HCT116 (cell line): ENCODE results near the gene MED26. TPM values are rescaled to one million over a fixed set of nuclear protein-coding genes. Genes with fewer than 3 reads are reported as not detected.

Experiments
- ATAC-seq: fragments of 200-7000 bp; cut with Tn5 transposase; 2 replicates; pipeline ENCODE4 v1.9.1; 2020; ENCODE audit warnings: mild to moderate bottlenecking, moderate library complexity
- BruUV-seq: library from RNA; stranded (reverse); fragments of 400-500 nt; replicated peaks from 2 replicates; lab custom pipeline; 2021; lab: Mats Ljungman, UMichigan
- CTCF ChIA-PET: fragments of 300-600 bp; sonication (Branson Sonifier 250); formaldehyde crosslinking; loops from one replicate; lab custom pipeline; 2021; ENCODE audit warnings: antibody characterized with exemption; lab: Charles Lee
- POLR2A ChIA-PET: fragments of 300-600, 350-600 bp; sonication (Branson Sonifier 250); formaldehyde crosslinking; loops from one replicate; lab custom pipeline; 2021; ENCODE audit warnings: antibody characterized with exemption; lab: Charles Lee
- RAD21 ChIA-PET, 2 experiments: fragments of 300-600 bp; sonication (Branson Sonifier 250); formaldehyde crosslinking; loops; one replicate each; lab custom pipeline; 2023; ENCODE audit warnings: low total read pairs in 2 of 2; ENCODE audit not compliant: uncharacterized antibody in 2 of 2, unreplicated experiment in 2 of 2, low non-redundant PET in 1 of 2; lab: Charles Lee
- DNase-seq: peaks from one replicate; pipeline ENCODE4 v3.0.0-alpha.2; 2010; ENCODE audit warnings: low read depth, low spot score
- H2AFZ ChIP-seq: fragments of 200-600 bp; shearing (Covaris generic), sonication (generic); 2 replicates; pipeline ENCODE4 v1.6.1; 2017; ENCODE audit warnings: low read depth, mixed run types, mixed read lengths, antibody characterized with exemption, low read length; ENCODE audit not compliant: poor library complexity, severe bottlenecking
- H3K27ac ChIP-seq: 2 replicates; pipeline ENCODE4 v1.5.1; 2012; ENCODE audit warnings: low read depth, low read length
- H3K27me3 ChIP-seq: fragments of 200-600 bp; sonication (generic); 2 replicates; pipeline ENCODE4 v1.6.1; 2016; ENCODE audit warnings: mixed run types, low read length, mixed read lengths; ENCODE audit not compliant: insufficient read depth
- H3K36me3 ChIP-seq, 2 experiments: fragments of 200-500 bp in 1 of 2; fragments of 200-600 bp in 1 of 2; sonication (Bioruptor generic) in 1 of 2; sonication (generic) in 1 of 2; 2 replicates each; pipeline versions ENCODE4 v1.5.1 to v1.6.1; 2014 to 2016; ENCODE audit warnings: low read length in 2 of 2, inconsistent platforms in 1 of 2, mixed read lengths in 1 of 2, mixed run types in 1 of 2; ENCODE audit not compliant: insufficient read depth in 2 of 2, control insufficient read depth in 1 of 2
- H3K4me1 ChIP-seq, 2 experiments: fragments of 200-600 bp in 1 of 2; sonication (generic) in 1 of 2; 2 replicates each; pipeline versions ENCODE4 v1.5.1 to v1.6.1; 2012 to 2017; ENCODE audit warnings: low read length in 2 of 2, inconsistent platforms in 1 of 2, mild to moderate bottlenecking in 1 of 2, mixed read lengths in 1 of 2, mixed run types in 1 of 2, moderate library complexity in 1 of 2; ENCODE audit not compliant: insufficient read depth in 2 of 2, control insufficient read depth in 1 of 2
- H3K4me2 ChIP-seq: fragments of 200-600 bp; sonication (generic); 2 replicates; pipeline ENCODE4 v1.6.1; 2017; ENCODE audit warnings: mixed run types, low read length, mixed read lengths
- H3K4me3 ChIP-seq, 2 experiments: fragments of 200-600 bp in 1 of 2; sonication (generic) in 1 of 2; replicated peaks in 1 of 2; 2 replicates each; pipeline ENCODE4 v1.5.1; 2011 to 2016; ENCODE audit warnings: low read length in 2 of 2, control low read depth in 1 of 2, low read depth in 1 of 2, mild to moderate bottlenecking in 1 of 2, mixed read lengths in 1 of 2, mixed run types in 1 of 2
- H3K79me2 ChIP-seq: fragments of 200-600 bp; sonication (generic); 2 replicates; pipeline ENCODE4 v1.6.1; 2017; ENCODE audit warnings: mild to moderate bottlenecking, mixed run types, low read length, moderate library complexity, mixed read lengths; ENCODE audit not compliant: insufficient read depth
- H3K9ac ChIP-seq: fragments of 200-600 bp; sonication (generic); 2 replicates; pipeline ENCODE4 v1.6.1; 2016; ENCODE audit warnings: low read length, mixed read lengths
- H3K9me2 ChIP-seq: fragments of 200-600 bp; sonication (generic), shearing (Covaris generic); 2 replicates; pipeline ENCODE4 v1.6.1; 2017; ENCODE audit warnings: mixed run types, mild to moderate bottlenecking, moderate library complexity; ENCODE audit not compliant: insufficient read depth
- H3K9me3 ChIP-seq, 2 experiments: fragments of 200-500 bp in 1 of 2; fragments of 200-600 bp in 1 of 2; sonication (Bioruptor generic) in 1 of 2; sonication (generic) in 1 of 2; 2 replicates each; pipeline ENCODE4 v1.6.1; 2014 to 2017; ENCODE audit warnings: low read length in 2 of 2, mixed read lengths in 2 of 2, inconsistent platforms in 1 of 2, low read depth in 1 of 2, mild to moderate bottlenecking in 1 of 2, mixed run types in 1 of 2, moderate library complexity in 1 of 2; ENCODE audit not compliant: control insufficient read depth in 1 of 2, insufficient read depth in 1 of 2
- H4K20me1 ChIP-seq: fragments of 200-600 bp; sonication (generic), shearing (Covaris generic); 2 replicates; pipeline ENCODE4 v1.6.1; 2017; ENCODE audit warnings: mixed run types, mild to moderate bottlenecking, moderate library complexity; ENCODE audit not compliant: insufficient read depth
- ATF3 ChIP-seq: IDR thresholded peaks from 2 replicates; pipeline ENCODE4 v1.6.1; 2012
- CEBPB ChIP-seq: IDR thresholded peaks from 2 replicates; pipeline ENCODE4 v1.6.1; 2012; ENCODE audit warnings: low read depth
- CTCF ChIP-seq, 3 experiments: fragments of 200-600 bp in 1 of 3; sonication (generic) in 1 of 3; IDR thresholded peaks in 2 of 3; conservative IDR thresholded peaks in 1 of 3; 2 replicates each; pipeline ENCODE4 v1.5.1; 2012 to 2017; ENCODE audit warnings: low read depth in 2 of 3, low read length in 2 of 3, antibody characterized with exemption in 1 of 3, borderline replicate concordance in 1 of 3, control low read depth in 1 of 3, mild to moderate bottlenecking in 1 of 3, mixed read lengths in 1 of 3, mixed run types in 1 of 3, moderate library complexity in 1 of 3; ENCODE audit not compliant: insufficient read depth in 1 of 3
- EGR1 ChIP-seq: IDR thresholded peaks from 2 replicates; pipeline ENCODE4 v1.6.1; 2012; ENCODE audit warnings: low read depth
- EZH2 ChIP-seq: fragments of 200-600 bp; sonication (generic); IDR thresholded peaks from 2 replicates; pipeline ENCODE4 v1.6.1; 2017; ENCODE audit warnings: antibody characterized with exemption, mixed run types
- FOSL1 ChIP-seq: IDR thresholded peaks from 2 replicates; pipeline ENCODE4 v1.6.1; 2012; ENCODE audit warnings: low read depth
- MAX ChIP-seq: IDR thresholded peaks from 2 replicates; pipeline ENCODE4 v1.6.1; 2012
- POLR2A ChIP-seq: IDR thresholded peaks from 2 replicates; pipeline ENCODE4 v1.7.0; 2011; ENCODE audit warnings: borderline replicate concordance; ENCODE audit not compliant: insufficient read depth, insufficient read length; ENCODE audit errors: extremely low read depth
- REST ChIP-seq: IDR thresholded peaks from 2 replicates; pipeline ENCODE4 v1.6.1; 2012; ENCODE audit warnings: low read depth
- SIN3A ChIP-seq: IDR thresholded peaks from 2 replicates; pipeline ENCODE4 v1.6.1; 2012; ENCODE audit warnings: low read depth
- SRF ChIP-seq: IDR thresholded peaks from 2 replicates; pipeline ENCODE4 v1.6.1; 2012; ENCODE audit warnings: low read depth
- ZFX ChIP-seq: fragments of 450-650 bp; IDR thresholded peaks from 2 replicates; pipeline ENCODE4 v1.6.1; 2017
- ZNF274 ChIP-seq: fragments of 200-500 bp; sonication (Bioruptor generic); IDR thresholded peaks from 2 replicates; pipeline ENCODE4 v1.6.1; 2014; ENCODE audit warnings: mild to moderate bottlenecking, low read depth, low read length, inconsistent platforms
- intact Hi-C: fragments of 100-400 bp; cut with micrococcal nuclease; formaldehyde crosslinking; loops from 2 replicates; pipeline ENCODE4 v1.10.0; 2022
- total RNA-seq: library from RNA; stranded (reverse); gene quantifications from one replicate; pipeline ENCODE4 v1.2.1, GENCODE V29; 2021; ENCODE audit not compliant: unreplicated experiment

The MED26 gene
- total RNA-seq, 1 experiment from 2014 or later: 13.3 TPM

GRCh38 chr19:16673231-16673630, 45.2 kb upstream of the MED26 start:
- DNase-seq: no peak
- ChIA-PET RAD21 (no interaction called here), POLR2A (no interaction called here), CTCF (interaction anchor here (1.3 kb wide), 1 partner anchor 13 kb away, joined by 3 read pairs; the partner anchor contains the start of gene SMIM7)
- ATAC-seq: no peak
- BruUV-seq: no TSS peak
- Histone ChIP-seq H3K9me3 (no peaks in the 10 kb centered on the region), H2AFZ (no peak overlapping the region), H3K36me3 (no peaks in the 10 kb centered on the region), H3K4me2 (no peak overlapping the region), H3K4me3 (no peak overlapping the region), H3K4me1 (peaks cover 10 to 28% of the 10 kb centered on the region in 2 experiments), H3K9ac (no peak overlapping the region), H4K20me1 (no peaks in the 10 kb centered on the region), H3K27ac (no peak overlapping the region), H3K27me3 (no peaks in the 10 kb centered on the region), H3K9me2 (no peaks in the 10 kb centered on the region), H3K79me2 (no peaks in the 10 kb centered on the region; the same call in 1 of the 2 replicates)
- intact Hi-C loops: no loop called here
- TF ChIP-seq SIN3A (no peak), EGR1 (no peak), SRF (no peak), EZH2 (no peak), ZNF274 (no peak), ATF3 (no peak)

- POLR2A ChIA-PET: no interaction called here
- Histone ChIP-seq H3K27me3 (no peaks in the 10 kb centered on the region), H3K27ac (no peak overlapping the region), H4K20me1 (no peaks in the 10 kb centered on the region), H2AFZ (no peak overlapping the region), H3K9me3 (no peaks in the 10 kb centered on the region), H3K4me3 (no peak overlapping the region), H3K9ac (no peak overlapping the region), H3K4me1 (peaks cover 0 to 13% of the 10 kb centered on the region in 2 experiments; a peak in 2 of 4 replicates), H3K9me2 (no peaks in the 10 kb centered on the region), H3K36me3 (no peaks in the 10 kb centered on the region), H3K4me2 (no peak overlapping the region), H3K79me2 (no peaks in the 10 kb centered on the region; the same call in 1 of the 2 replicates)
- ATAC-seq: no peak
- no peak for TF ChIP-seq POLR2A
- no peak for TF ChIP-seq FOSL1
- TF ChIP-seq CEBPB: no peak
- no peak for TF ChIP-seq CTCF (IDR thresholded peaks at IDR 0.05 in 2 of 3, conservative IDR thresholded peaks at IDR 0.05 in 1 of 3; ENCODE audit: borderline replicate concordance in 1 of 3, insufficient read depth in 1 of 3, low read depth in 2 of 3, low read length in 2 of 3)
- TF ChIP-seq EGR1: no peak
- no peak for TF ChIP-seq MAX
- no peak for TF ChIP-seq ZNF274
- TF ChIP-seq EZH2: no peak
- no peak for TF ChIP-seq ZFX
- no peak for TF ChIP-seq SIN3A
- no peak for TF ChIP-seq REST
- CTCF ChIA-PET: interaction anchor here (0.5 kb wide), 1 partner anchor 713 kb away, joined by 3 read pairs; no protein-coding TSS in a partner anchor
- DNase-seq: no peak
- no TSS peak for BruUV-seq
- intact Hi-C loops: no loop called here
- RAD21 ChIA-PET: no interaction called here
These were observed 43.8 kb upstream of the MED26 start for GRCh38 chr19:16671652-16672274.
